GM23338 (cell line): Measurements from ENCODE around the gene ZSCAN26. TPM values are rescaled to one million over a fixed set of nuclear protein-coding genes. Genes with fewer than 3 reads are reported as not detected.

Experiments
- ATAC-seq: fragments of 200-7000 bp; cut with Tn5 transposase; 3 replicates; pipeline ENCODE4 v1.9.1; 2020
- DNase-seq: peaks from one replicate; pipeline ENCODE4 v3.0.0-alpha.2; 2015; ENCODE audit warnings: low spot score
- H2AFZ ChIP-seq: fragments of 200-600 bp; sonication (generic); 2 replicates; pipeline ENCODE4 v1.8.0; 2016; ENCODE audit warnings: antibody characterized with exemption, mild to moderate bottlenecking, moderate library complexity
- H3F3A ChIP-seq: fragments of 200-600 bp; sonication (generic); replicated peaks from 2 replicates; pipeline ENCODE4 v1.8.0; 2017; ENCODE audit warnings: antibody characterized with exemption, mixed run types, low read depth
- H3K27ac ChIP-seq: fragments of 200-600 bp; sonication (generic); 2 replicates; pipeline ENCODE4 v1.6.1; 2016; ENCODE audit warnings: low read depth
- H3K27me3 ChIP-seq: fragments of 200-600 bp; sonication (generic); 2 replicates; pipeline ENCODE4 v1.8.0; 2016; ENCODE audit warnings: mild to moderate bottlenecking, mixed run types, moderate library complexity; ENCODE audit not compliant: insufficient read depth
- H3K36me3 ChIP-seq: fragments of 200-600 bp; sonication (generic); 2 replicates; pipeline ENCODE4 v1.8.0; 2016; ENCODE audit warnings: mild to moderate bottlenecking; ENCODE audit not compliant: insufficient read depth
- H3K4me1 ChIP-seq: fragments of 200-600 bp; sonication (generic); 2 replicates; pipeline ENCODE4 v1.8.0; 2016; ENCODE audit warnings: mild to moderate bottlenecking, moderate library complexity; ENCODE audit not compliant: insufficient read depth
- H3K4me2 ChIP-seq: fragments of 200-600 bp; sonication (generic); 2 replicates; pipeline ENCODE4 v1.7.1; 2017; ENCODE audit warnings: mixed run types
- H3K4me3 ChIP-seq: fragments of 200-600 bp; sonication (generic); 2 replicates; pipeline ENCODE4 v1.6.1; 2016; ENCODE audit warnings: mixed run types
- H3K79me2 ChIP-seq: fragments of 200-600 bp; sonication (generic); replicated peaks from 2 replicates; pipeline ENCODE4 v1.8.0; 2017; ENCODE audit warnings: mild to moderate bottlenecking; ENCODE audit not compliant: insufficient read depth
- H3K9me2 ChIP-seq: fragments of 200-600 bp; sonication (generic); 2 replicates; pipeline ENCODE4 v1.8.0; 2017; ENCODE audit not compliant: insufficient read depth
- H4K20me1 ChIP-seq: fragments of 200-600 bp; sonication (generic); replicated peaks from 2 replicates; pipeline ENCODE4 v1.8.0; 2017; ENCODE audit warnings: mild to moderate bottlenecking; ENCODE audit not compliant: insufficient read depth
- H3K27ac Mint-ChIP-seq: 2 replicates; pipeline ENCODE4 v1.8.0; 2020; ENCODE audit warnings: inconsistent platforms, mild to moderate bottlenecking, moderate library complexity, mixed read lengths
- H3K27me3 Mint-ChIP-seq: 3 replicates; pipeline ENCODE4 v1.8.0; 2022; ENCODE audit warnings: low read depth, mild to moderate bottlenecking, moderate library complexity, mixed read lengths, inconsistent platforms; ENCODE audit not compliant: insufficient read depth, poor library complexity
- H3K36me3 Mint-ChIP-seq: 3 replicates; pipeline ENCODE4 v1.8.0; 2021; ENCODE audit warnings: low read depth, mild to moderate bottlenecking, inconsistent platforms, moderate library complexity, mixed read lengths
- H3K4me1 Mint-ChIP-seq: 3 replicates; pipeline ENCODE4 v1.8.0; 2020; ENCODE audit warnings: mild to moderate bottlenecking, inconsistent platforms, mixed read lengths
- H3K4me3 Mint-ChIP-seq: 3 replicates; pipeline ENCODE4 v1.8.0; 2021; ENCODE audit warnings: moderate library complexity, mild to moderate bottlenecking, inconsistent platforms, mixed read lengths
- H3K9me3 Mint-ChIP-seq: 3 replicates; pipeline ENCODE4 v1.8.0; 2020; ENCODE audit warnings: moderate library complexity, mild to moderate bottlenecking, inconsistent platforms, mixed read lengths
- CREB1 ChIP-seq: fragments of 250-450 bp; sonication (Bioruptor Pico); IDR thresholded peaks from 2 replicates; pipeline ENCODE4 v1.5.0; 2020; ENCODE audit warnings: low read depth, mild to moderate bottlenecking, moderate library complexity
- CTCF ChIP-seq, 2 experiments: fragments of 200-600 bp in 1 of 2; sonication (generic) in 1 of 2; conservative IDR thresholded peaks; 2 replicates each; pipeline versions ENCODE4 v1.5.1 to v1.6.1; 2016 to 2017; ENCODE audit warnings: antibody characterized with exemption in 2 of 2, low read depth in 2 of 2, mild to moderate bottlenecking in 2 of 2, moderate library complexity in 1 of 2
- EZH2phosphoT487 ChIP-seq: fragments of 200-600 bp; sonication (generic); IDR thresholded peaks from one replicate; pipeline ENCODE4 v1.8.1; 2018; ENCODE audit warnings: antibody characterized with exemption; ENCODE audit not compliant: unreplicated experiment
- JUNB ChIP-seq: IDR thresholded peaks from one replicate; pipeline ENCODE4 v1.6.1; 2016; ENCODE audit warnings: antibody characterized with exemption; ENCODE audit not compliant: unreplicated experiment
- POLR2AphosphoS5 ChIP-seq: IDR thresholded peaks from 2 replicates; pipeline ENCODE4 v1.6.1; 2016; ENCODE audit warnings: antibody characterized with exemption, low read depth
- STAT1 ChIP-seq: IDR thresholded peaks from one replicate; pipeline ENCODE4 v1.6.1; 2016; ENCODE audit warnings: antibody characterized with exemption; ENCODE audit not compliant: unreplicated experiment
- ZNF331 ChIP-seq: fragments of 250-450 bp; sonication (Bioruptor Pico); IDR thresholded peaks from 2 replicates; pipeline ENCODE4 v1.5.0; 2020; ENCODE audit warnings: low read depth, mild to moderate bottlenecking, moderate library complexity
- long read RNA-seq: library from polyadenylated mRNA; unstranded; transcript quantifications from one replicate; pipeline ENCODE4 v2.0.0, GENCODE V29; 2020; ENCODE audit not compliant: unreplicated experiment
- polyA plus RNA-seq: library from polyadenylated mRNA; unstranded; fragments of >200 nt; fragmentation: Nextera tagmentation; extraction: Ambion mirVana; gene quantifications from 2 replicates; pipeline ENCODE4 v1.2.1, GENCODE V29; 2016
- total RNA-seq: library from RNA; depleted of rRNA; stranded (reverse); fragments of >200 nt; shearing (Covaris generic); gene quantifications from 2 replicates; pipeline ENCODE4 v1.2.3, GENCODE V29; 2014; rRNA removed

Gene ZSCAN26
- total RNA-seq: 10.2 and 13.0 TPM in 2 replicates
- polyA plus RNA-seq: 3.5 and 6.5 TPM in 2 replicates
- long read RNA-seq, partial matches to known transcripts: 1 of 8 reads
- long read RNA-seq, other reads (novel, unspliced or antisense): 0 of 8 reads

GRCh38 chr6:28266962-28267694 is at the start of gene ZSCAN26:
Gene ZSCAN26 (plus strand): TSS chr6:28267143. CDS start chr6:28271920, 4,777 bp downstream.
- no peaks in the 10 kb centered on the region; the same call in 2 of the 3 replicates for H3K4me1 Mint-ChIP-seq

GRCh38 chr6:28217890-28218289 is 49.1 kb upstream of the ZSCAN26 start:
- peak overlapping the region; percentile 80 for H3K4me2 ChIP-seq
- no peaks in the 10 kb centered on the region for H3K36me3 Mint-ChIP-seq

More at GRCh38 chr6:28266962-28267694, at the start of gene ZSCAN26:
- Histone ChIP-seq H3F3A (peaks cover 3% of the 10 kb centered on the region; the same call in 1 of the 2 replicates), H3K4me2 (peak within 1 kb of the TSS; percentile 95), H3K9me2 (no peaks in the 10 kb centered on the region), H3K36me3 (no peaks in the 10 kb centered on the region), H3K79me2 (peaks cover 21% of the 10 kb centered on the region), H4K20me1 (no peaks in the 10 kb centered on the region; the same call in 1 of the 2 replicates), H2AFZ (peak within 1 kb of the TSS; percentile 48), H3K27ac (peak within 1 kb of the TSS; percentile 92), H3K4me1 (no peaks in the 10 kb centered on the region), H3K4me3 (peak within 1 kb of the TSS; percentile 91), H3K27me3 (peaks cover 26% of the 10 kb centered on the region)
- no peaks in the 10 kb centered on the region for H3K27me3 Mint-ChIP-seq
- peak; percentile 99 for ATAC-seq
- H3K27ac Mint-ChIP-seq: no peak within 1 kb of the TSS
- H3K4me3 Mint-ChIP-seq: no peak within 1 kb of the TSS; the same call in 2 of the 3 replicates
- peak; percentile 96 for DNase-seq
- H3K36me3 Mint-ChIP-seq: peaks cover 2% of the 10 kb centered on the region; the same call in 2 of the 3 replicates
- H3K9me3 Mint-ChIP-seq: no peaks in the 10 kb centered on the region
- TF ChIP-seq POLR2AphosphoS5: peak; percentile 85
- TF ChIP-seq ZNF331 (CRISPR knock-in tag): no peak
- peak; percentile 56 for TF ChIP-seq CREB1 (CRISPR knock-in tag)

GRCh38 chr6:28218312-28219248 is 48.4 kb upstream of the ZSCAN26 start:
- H3K4me2 ChIP-seq: peak overlapping the region; percentile 80
- no peaks in the 10 kb centered on the region for H3F3A ChIP-seq
- peaks cover 29% of the 10 kb centered on the region for H3K27me3 Mint-ChIP-seq
- H3K27ac ChIP-seq: no peak overlapping the region
- H3K36me3 Mint-ChIP-seq: no peaks in the 10 kb centered on the region
- TF ChIP-seq ZNF331 (CRISPR knock-in tag) (no peak), POLR2AphosphoS5 (peak; percentile 47; the same call in 1 of the 2 replicates), CTCF (conservative IDR thresholded peaks at IDR 0.05; ENCODE audit: low read depth in 2 of 2) (peak; percentile 13 to 25; a peak in 1 of 4 replicates)
- H3K4me1 Mint-ChIP-seq: peaks cover 15% of the 10 kb centered on the region; the same call in 2 of the 3 replicates
- peak overlapping the region; percentile 93 for H2AFZ ChIP-seq
- H3K9me2 ChIP-seq: no peaks in the 10 kb centered on the region
- H3K36me3 ChIP-seq: no peaks in the 10 kb centered on the region
- H3K79me2 ChIP-seq: no peaks in the 10 kb centered on the region
- DNase-seq (peak; percentile 69), ATAC-seq (peak; percentile 92)
- H3K4me3 Mint-ChIP-seq: peak overlapping the region; percentile 80
- peaks cover 82% of the 10 kb centered on the region for H3K27me3 ChIP-seq
- no peaks in the 10 kb centered on the region for H3K9me3 Mint-ChIP-seq
- H3K4me1 ChIP-seq: peaks cover 19% of the 10 kb centered on the region
- peak overlapping the region; percentile 81 for H3K4me3 ChIP-seq
- H4K20me1 ChIP-seq: no peaks in the 10 kb centered on the region
- H3K27ac Mint-ChIP-seq: no peak overlapping the region

More at GRCh38 chr6:28217890-28218289, 49.1 kb upstream of the ZSCAN26 start:
- no peak for DNase-seq
- Histone ChIP-seq H2AFZ (no peak overlapping the region), H3K9me2 (no peaks in the 10 kb centered on the region), H3K79me2 (no peaks in the 10 kb centered on the region), H3K36me3 (no peaks in the 10 kb centered on the region), H3K27ac (no peak overlapping the region), H4K20me1 (no peaks in the 10 kb centered on the region), H3F3A (no peaks in the 10 kb centered on the region), H3K4me1 (peaks cover 23% of the 10 kb centered on the region), H3K4me3 (peak overlapping the region; percentile 81), H3K27me3 (peaks cover 75% of the 10 kb centered on the region)
- Mint-ChIP-seq H3K27me3 (peaks cover 23% of the 10 kb centered on the region), H3K9me3 (peaks cover under 1% of the 10 kb centered on the region; the same call in 2 of the 3 replicates), H3K27ac (no peak overlapping the region), H3K4me3 (peak overlapping the region; percentile 80), H3K4me1 (peaks cover 20% of the 10 kb centered on the region; the same call in 2 of the 3 replicates)
- no peak for TF ChIP-seq JUNB
- no peak for TF ChIP-seq EZH2phosphoT487
- no peak for TF ChIP-seq STAT1
- no peak for ATAC-seq
